ENCODE measurements around the gene COPZ1.

COPZ1 gene

DNA sequence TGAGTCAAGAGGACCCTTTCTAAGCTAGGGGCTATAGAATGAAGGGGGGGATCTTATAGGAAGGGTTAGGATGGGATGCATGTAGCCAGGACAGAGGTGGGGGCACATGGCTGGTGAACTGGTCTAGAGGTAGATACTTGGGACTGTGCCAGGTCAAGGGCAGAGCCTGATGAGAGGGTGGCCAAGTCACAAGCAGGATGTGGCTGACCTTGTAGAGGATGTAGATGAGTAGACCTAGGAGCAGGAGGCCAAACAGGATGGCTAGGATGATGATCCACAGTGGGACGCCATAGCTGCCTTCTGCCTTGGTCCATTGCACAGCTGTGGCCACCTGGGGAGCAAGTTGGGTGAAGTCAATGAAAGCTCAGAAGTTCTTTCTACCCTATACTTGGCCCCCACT lies 72.2 kb downstream of the COPZ1 start:
- DNase-seq (ENCODE audit: low spot score): no peak

GRCh38 chr12:54398218-54398617 lies 73.3 kb downstream of the COPZ1 start:
- no peak for DNase-seq (ENCODE audit: low spot score)

- DNase-seq (ENCODE audit: low spot score): peak; percentile 95
Measured at GRCh38 chr12:54398995-54399793, 74.3 kb downstream of the COPZ1 start.

DNA sequence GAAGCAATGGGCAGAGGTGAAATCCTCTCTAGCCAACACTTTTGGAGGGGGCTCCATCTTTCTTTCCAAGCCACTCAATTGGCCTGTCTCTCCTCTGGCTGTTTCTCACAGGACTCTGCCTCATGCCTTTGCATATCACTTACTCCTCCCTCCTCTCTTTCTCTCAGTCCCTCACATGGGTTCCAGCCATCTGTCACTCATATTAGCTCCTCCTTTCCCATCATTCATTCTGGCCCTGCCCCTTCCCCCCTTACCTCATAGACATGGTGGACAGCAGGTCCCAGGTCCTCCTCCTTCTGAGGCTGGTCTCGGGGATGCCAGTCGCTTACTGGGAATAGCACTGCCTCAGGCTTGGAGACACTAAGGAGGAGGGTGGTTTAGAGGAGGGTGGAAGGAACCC lies 76.2 kb downstream of the COPZ1 start:
- no peak for DNase-seq (ENCODE audit: low spot score)

Measured in HuH-7.5 (cell line).